HFF-Myc (cell line): ENCODE data around the gene ASCC2.
A peak's percentile ranks its signal among the peaks of the same experiment; 100 is the strongest.

Source experiments
- DNase-seq: peaks from one replicate; pipeline ENCODE4 v3.0.0-alpha.2; 2011; ENCODE audit warnings: low read depth; ENCODE audit errors: extremely low read depth
- H3K4me3 ChIP-seq: replicated peaks from 2 replicates; pipeline ENCODE4 v1.5.1; 2011; ENCODE audit warnings: low read depth, mild to moderate bottlenecking, control low read depth, low read length
- CTCF ChIP-seq: IDR thresholded peaks from 2 replicates; pipeline ENCODE4 v1.5.1; 2012; ENCODE audit warnings: mild to moderate bottlenecking, low read depth, low read length, control low read depth; ENCODE audit errors: missing control alignments

The ASCC2 gene

GRCh38 chr22:29882716-29883044 lies 44.6 kb upstream of the ASCC2 start:
- H3K4me3 ChIP-seq, result peak overlapping the region; percentile 87
- no peak for DNase-seq

GRCh38 chr22:29879753-29880152 lies 41.7 kb upstream of the ASCC2 start:
- DNase-seq, result no peak
- TF ChIP-seq CTCF, result no peak
- no peak overlapping the region for H3K4me3 ChIP-seq

More at GRCh38 chr22:29882716-29883044, 44.6 kb upstream of the ASCC2 start:
- no peak for TF ChIP-seq CTCF

GRCh38 chr22:29877620-29878019 lies 39.5 kb upstream of the ASCC2 start:
- no peak for DNase-seq
- TF ChIP-seq CTCF, result no peak

GRCh38 chr22:29873943-29874342 lies 35.9 kb upstream of the ASCC2 start:
- H3K4me3 ChIP-seq, result no peak overlapping the region
- DNase-seq, result no peak
- no peak for TF ChIP-seq CTCF

More at GRCh38 chr22:29877620-29878019, 39.5 kb upstream of the ASCC2 start:
- H3K4me3 ChIP-seq, result no peak overlapping the region

GRCh38 chr22:29872989-29873388 lies 34.9 kb upstream of the ASCC2 start:
- no peak for TF ChIP-seq CTCF
- no peak for DNase-seq
- no peak overlapping the region for H3K4me3 ChIP-seq

GRCh38 chr22:29872144-29872893 lies 34.2 kb upstream of the ASCC2 start:
- no peak for TF ChIP-seq CTCF
- DNase-seq, result no peak
- no peak overlapping the region for H3K4me3 ChIP-seq

GRCh38 chr22:29871684-29872083 lies 33.6 kb upstream of the ASCC2 start:
- no peak overlapping the region for H3K4me3 ChIP-seq
- no peak for DNase-seq
- no peak for TF ChIP-seq CTCF
